GM21786 (cell line): ENCODE data around the gene MGAT4C.

ENCODE experiments used
- ATAC-seq: cut with Tn5 transposase; IDR thresholded peaks from one replicate; pipeline ENCODE4 v1.9.1; 2021; ENCODE audit not compliant: unreplicated experiment

The MGAT4C gene

DNA sequence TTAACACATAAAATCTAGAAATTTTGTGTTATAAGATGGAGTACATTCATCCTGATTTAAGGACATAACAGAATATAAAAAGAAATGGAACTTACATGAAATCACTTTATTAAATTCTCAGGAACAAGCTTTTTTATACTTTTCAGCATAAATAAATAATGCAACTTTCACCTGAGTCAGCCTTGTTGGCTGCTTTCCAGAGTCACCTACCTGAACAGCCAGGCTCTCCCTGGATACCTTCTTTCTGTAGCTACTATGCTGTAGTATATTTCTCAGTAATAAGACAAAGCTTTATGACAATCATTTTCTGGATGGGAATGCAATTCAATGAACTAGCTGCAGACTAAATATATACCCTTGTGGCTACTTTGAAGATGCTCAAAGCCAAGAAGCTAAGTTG lies 270.2 kb downstream of the MGAT4C start:
- ATAC-seq: no peak

DNA sequence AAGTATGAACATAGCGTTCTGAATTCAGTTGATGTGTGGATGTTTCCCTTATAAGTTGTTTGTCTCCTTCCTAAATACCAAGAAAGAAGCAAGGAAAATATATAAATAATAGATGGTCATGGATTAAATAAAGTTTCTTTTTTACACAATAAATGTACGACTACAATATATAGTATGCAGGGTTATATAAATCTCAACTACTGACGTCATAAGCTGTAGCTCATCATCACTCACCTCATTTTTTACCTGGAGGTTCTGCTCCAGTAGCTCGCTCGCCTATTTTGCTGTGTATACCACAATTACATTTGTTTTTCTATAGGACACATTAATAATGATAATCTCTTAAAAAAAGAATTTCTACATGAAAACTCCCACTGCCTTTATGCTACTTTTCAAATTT lies 272.6 kb downstream of the MGAT4C start:
- no peak for ATAC-seq

GRCh38 chr12:85979641-85980040 lies 276.6 kb downstream of the MGAT4C start:
- no peak for ATAC-seq

DNA sequence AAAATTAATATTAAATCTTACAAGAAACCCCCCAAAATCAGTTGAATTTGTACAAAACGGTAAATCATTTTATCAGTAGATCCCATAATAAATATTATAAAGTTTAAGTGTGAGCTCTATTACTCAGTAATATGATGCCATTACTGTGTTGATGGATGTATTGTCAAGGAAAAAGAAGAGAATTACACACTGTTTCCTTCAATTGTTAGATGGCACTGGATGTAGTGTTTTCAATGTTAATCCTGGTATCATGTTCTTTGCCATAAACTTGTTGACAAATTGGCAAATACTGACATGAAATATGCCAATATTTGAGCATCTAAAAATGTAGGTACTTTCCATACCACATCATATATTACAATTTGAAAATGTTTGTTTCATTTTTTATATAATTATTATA lies 280.5 kb downstream of the MGAT4C start:
- no peak for ATAC-seq

GRCh38 chr12:85971800-85972199 lies 284.4 kb downstream of the MGAT4C start:
- no peak for ATAC-seq

DNA sequence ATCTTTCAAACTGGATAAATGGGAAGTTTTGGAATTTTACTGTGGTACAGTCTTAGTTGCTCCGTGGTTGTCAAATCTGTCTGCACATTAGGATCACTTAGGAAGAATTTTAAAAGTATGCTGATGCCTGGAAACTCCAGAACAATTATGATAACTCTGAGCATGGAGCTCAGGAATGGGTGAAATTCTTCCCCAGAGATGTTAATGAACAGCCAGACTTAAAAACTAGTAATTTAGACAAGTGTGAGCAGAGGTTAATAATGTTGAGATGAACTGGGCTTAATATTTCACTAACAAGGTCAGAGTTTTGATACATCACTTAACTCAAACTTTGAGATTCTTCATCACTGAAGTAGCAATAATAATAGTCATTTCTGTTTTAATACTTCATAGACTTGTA lies 287.6 kb downstream of the MGAT4C start:
- no peak for ATAC-seq

GRCh38 chr12:85963326-85963725 lies 292.9 kb downstream of the MGAT4C start:
- no peak for ATAC-seq

DNA sequence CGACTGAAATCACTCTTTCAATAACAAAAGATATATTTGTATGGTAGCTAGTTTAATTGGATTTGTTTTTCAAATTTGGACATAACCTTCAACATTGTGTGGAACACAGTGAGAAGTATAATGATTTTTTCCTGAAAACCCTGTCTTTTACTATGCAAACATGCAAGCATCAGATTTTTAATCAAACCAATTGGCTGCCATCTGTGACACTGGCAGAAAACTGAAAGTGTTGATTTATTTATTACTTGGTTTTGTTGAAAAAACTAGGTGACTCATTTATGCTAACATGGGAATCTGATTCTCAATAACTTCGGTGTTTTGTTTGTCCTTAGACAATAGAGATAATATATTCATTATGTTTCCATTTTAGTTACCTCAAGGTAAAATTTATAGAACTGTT lies 300.1 kb downstream of the MGAT4C start:
- ATAC-seq: no peak

- ATAC-seq: no peak
These were observed 301.1 kb downstream of the MGAT4C start for GRCh38 chr12:85955127-85955526.

DNA sequence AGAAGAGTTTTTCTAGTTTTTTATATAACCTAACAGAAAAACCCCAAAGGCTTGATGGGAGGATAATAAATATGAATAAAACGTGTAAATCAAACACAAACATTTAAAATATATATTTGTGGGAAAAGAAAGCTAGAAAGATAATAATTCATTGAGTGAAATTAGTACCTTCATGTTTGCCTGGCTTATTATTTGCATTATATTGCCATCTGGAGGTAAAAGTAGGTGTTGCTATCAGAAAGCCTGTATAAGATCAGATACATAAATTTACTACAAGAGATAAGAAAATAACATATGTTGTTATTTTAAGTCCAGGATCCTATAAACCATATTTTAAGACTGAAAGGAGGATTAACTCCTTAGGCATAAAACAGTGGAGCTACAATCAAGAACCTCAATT lies 304.4 kb downstream of the MGAT4C start:
- no peak for ATAC-seq

GRCh38 chr12:85949253-85949652 lies 306.9 kb downstream of the MGAT4C start:
- ATAC-seq: no peak

- no peak for ATAC-seq
These were observed 307.9 kb downstream of the MGAT4C start for GRCh38 chr12:85948340-85948739.

- no peak for ATAC-seq
These were observed 308.9 kb downstream of the MGAT4C start for GRCh38 chr12:85947286-85947685.

DNA sequence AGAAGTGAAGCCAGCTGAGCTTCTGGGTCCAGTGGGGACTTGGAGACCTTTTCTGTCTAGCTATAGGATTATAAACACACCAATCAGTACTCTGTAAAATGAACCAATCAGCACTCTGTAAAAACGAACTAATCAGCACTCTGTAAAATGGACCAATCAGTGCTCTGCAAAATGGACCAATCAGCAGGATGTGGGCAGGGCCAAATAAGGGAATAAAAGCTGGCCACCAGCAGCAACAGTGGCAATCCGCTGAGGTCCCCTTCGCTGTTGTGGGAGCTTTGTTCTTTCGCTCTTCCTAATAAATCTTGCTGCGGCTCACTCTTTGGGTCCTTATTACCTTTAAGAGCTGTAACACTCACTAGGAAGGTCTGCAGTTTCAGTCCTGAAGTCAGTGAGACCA lies 309.8 kb downstream of the MGAT4C start:
- ATAC-seq: no peak

- ATAC-seq: no peak
These were observed 329.0 kb downstream of the MGAT4C start for GRCh38 chr12:85927166-85927565.

- ATAC-seq: peak; percentile 44
These were observed 332.3 kb downstream of the MGAT4C start for GRCh38 chr12:85923767-85924331.

DNA sequence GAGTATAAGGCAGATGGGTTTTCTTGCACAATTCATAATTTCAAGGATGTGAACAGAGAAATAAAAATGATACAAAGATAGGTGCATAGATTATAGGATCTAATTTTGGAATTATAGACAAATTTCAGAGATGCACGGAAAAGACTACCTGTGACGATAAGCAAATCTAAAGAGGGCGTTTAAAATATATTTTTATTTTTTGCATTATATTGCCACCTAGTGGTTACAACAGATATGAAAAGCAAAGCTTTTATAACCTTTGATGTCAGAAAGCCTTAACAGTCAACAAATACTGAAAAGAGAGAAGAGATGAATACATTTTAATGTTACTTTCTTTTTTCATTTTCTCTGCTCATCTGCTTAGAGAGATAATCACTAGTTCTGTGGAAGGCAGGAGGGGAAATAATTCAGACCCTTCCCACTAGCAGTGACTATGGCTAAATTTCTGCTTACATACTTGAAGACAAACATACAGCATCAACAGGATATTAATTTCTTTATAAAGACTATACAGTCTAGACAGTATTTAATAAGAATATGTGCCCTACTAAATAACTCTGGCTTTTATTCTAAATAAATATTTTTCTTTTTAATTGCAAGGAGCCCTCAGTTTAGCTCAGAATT lies 335.8 kb downstream of the MGAT4C start:
- ATAC-seq: peak; percentile 65
